GM18502 (cell line): ENCODE results near the gene ENTPD2.

Source experiments
- ATAC-seq: cut with Tn5 transposase; IDR thresholded peaks from one replicate; pipeline ENCODE4 v1.9.1; 2021; ENCODE audit warnings: mild to moderate bottlenecking; ENCODE audit not compliant: unreplicated experiment, poor library complexity

Gene ENTPD2

DNA sequence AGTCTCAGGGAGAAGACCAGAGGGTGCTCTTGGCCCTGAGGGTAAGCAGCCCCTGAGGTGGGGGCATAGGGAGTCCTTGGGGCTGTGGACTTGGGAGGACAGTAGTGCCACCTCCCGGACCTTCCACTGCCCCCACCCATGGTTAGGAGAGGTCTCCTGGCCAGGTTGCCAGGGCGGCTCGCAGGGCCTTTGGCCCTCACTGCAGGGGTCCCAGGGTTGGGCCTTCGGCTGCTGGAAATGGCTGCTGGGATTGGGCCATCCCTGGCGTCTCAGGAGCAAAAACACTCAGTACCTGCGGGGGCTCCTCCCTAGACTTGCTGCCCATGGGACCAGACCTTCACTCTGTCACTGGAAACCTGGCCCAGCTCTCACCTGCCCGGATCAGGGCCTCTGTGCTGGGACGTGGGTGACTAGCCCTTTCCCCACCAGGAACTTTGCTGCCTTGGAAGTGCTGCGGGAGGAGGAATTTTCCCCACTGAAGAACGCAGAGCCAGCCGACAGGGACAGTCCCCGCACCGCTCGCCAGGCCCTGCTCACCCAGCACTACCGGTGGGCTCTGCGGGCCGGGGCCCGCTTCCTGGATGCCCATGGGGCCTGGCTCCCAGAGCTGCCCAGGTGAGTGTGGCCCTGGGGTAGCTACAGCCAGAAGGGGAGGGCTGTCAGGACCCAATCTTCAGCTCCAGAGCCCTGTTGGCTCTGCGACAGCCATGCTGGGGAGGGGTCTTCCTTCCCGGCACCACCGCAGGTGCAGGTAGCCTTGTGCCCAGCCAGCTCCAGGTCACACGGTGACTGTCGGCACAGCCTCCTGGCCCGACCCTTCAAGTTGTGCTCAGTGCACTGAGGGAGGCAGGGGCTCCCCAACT lies 26.6 kb upstream of the ENTPD2 start:
- ATAC-seq: no peak

DNA sequence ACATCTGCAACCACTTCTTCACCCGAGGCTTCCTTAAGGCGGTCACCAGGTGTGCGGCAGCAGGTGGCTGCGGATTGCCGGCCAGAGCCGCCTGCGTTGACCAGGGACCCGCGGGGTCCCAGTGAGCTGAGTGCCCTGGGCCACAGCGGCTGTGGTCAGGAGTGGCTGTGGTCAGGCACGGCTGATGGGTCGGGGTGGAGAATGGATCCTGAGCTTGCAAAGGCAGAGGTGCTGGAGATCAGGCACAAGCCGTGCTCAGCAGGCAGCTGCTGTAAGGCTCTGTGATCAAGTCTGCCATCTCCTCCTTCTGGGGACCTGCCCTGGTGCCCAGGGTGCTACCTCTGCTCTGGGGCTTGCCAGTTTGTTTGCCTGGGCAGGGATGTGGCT lies 25.5 kb upstream of the ENTPD2 start:
- ATAC-seq: no peak

DNA sequence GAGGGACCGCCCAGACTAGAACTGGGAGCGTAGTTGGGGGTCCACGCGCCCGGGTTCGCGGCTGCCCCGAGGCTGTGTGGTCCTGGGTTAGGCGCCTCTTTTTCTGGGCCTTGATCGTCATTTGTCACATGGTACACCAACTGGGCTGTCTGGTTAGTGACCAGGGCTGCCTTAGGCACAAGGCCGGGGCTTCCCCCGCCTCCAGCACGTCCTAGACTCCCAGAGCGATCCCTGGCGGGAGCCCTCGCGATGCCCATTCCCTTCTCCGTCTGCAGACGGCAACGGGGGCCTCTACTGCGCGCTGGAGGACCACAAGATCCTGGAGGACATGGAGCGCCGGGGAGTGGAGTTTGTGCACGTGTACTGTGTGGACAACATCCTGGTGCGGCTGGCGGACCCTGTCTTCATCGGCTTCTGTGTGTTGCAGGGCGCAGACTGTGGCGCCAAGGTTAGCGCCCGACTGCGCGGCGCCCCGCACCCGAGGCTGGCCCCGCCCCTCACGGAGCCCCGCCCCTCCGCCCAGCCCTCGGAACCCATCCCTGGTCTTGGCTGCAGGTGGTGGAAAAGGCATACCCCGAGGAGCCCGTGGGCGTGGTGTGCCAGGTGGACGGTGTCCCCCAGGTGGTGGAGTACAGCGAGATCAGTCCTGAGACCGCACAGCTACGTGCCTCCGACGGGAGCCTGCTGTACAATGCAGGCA lies 25.0 kb upstream of the ENTPD2 start:
- ATAC-seq: no peak

GRCh38 chr9:137077758-137078693 lies 24.2 kb upstream of the ENTPD2 start:
- ATAC-seq: peak; percentile 28

GRCh38 chr9:137077010-137077747 lies 23.3 kb upstream of the ENTPD2 start, which contains the start of gene UAP1L1:
Gene UAP1L1 (plus strand): TSS chr9:137077517. CDS start chr9:137077533, 16 bp downstream.
- peak; percentile 54 for ATAC-seq

DNA sequence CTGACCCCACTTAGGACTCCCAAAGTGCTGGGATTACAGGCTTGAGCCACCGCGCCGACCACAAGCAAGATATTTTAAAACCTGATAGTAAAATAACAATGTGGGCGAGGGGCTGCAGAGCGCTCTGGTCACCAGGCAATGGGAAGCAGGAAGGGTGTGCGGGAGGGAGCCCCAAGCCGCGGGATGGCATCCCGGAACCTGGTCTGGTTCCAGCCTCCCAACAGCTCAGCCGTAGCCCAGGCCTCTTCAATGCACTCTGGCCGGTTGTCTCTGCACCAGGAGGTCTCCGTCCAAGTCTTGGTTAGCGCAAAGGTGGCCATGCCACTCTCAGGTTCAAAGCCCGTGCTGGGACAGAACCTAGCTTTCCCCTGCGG lies 22.8 kb upstream of the ENTPD2 start:
- no peak for ATAC-seq

DNA sequence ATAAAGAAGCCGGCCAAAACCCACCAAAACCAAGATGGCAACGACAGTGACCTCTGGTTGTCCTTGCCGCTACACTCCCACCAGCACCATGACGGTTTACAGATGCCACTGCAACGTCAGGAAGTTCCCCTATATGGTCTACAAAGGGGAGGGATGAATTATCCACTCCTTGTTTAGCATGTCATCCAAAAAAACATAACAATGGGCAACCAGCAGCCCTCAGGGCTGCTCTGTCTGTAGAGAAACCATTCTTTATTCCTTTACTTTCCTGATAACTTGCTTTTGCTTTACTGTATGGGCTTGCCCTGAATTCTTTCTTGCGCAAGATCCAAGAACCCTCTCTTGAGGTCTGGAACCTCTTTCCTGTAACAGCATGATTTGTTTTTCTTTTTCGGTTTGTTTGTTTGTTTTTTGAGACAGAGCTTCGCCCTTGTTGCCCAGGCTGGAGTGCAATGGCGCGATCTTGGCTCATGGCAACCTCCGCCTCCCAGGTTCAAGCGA lies 21.5 kb upstream of the ENTPD2 start:
- no peak for ATAC-seq

- ATAC-seq: no peak
Observed at GRCh38 chr9:137074657-137075274, 20.9 kb upstream of the ENTPD2 start.

- no peak for ATAC-seq
Observed at GRCh38 chr9:137073992-137074399, 20.1 kb upstream of the ENTPD2 start.

GRCh38 chr9:137071282-137071681 lies 17.4 kb upstream of the ENTPD2 start:
- ATAC-seq: no peak

DNA sequence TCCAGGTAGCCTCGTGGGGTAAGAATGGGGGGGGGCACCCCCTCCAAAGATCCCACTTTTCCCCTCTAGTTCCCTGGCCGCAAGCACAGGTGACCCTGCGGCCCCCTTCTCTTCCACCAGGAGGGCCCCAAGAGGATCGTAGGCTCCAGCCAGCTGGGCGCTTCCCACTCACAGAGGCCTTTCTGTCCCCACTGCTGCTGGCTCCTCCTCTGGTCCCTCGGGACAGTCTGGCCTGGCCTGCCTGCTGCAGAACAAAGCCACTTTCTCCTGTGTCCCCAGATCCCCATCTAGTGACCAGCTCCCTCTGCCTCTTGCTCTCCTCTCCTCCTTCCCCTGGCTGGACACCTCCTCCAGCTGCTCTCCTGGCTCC lies 17.0 kb upstream of the ENTPD2 start:
- ATAC-seq: peak; percentile 11

- ATAC-seq: peak; percentile 76
Observed at GRCh38 chr9:137070201-137070905, 16.5 kb upstream of the ENTPD2 start, which contains the start of gene SAPCD2. Gene SAPCD2 (minus strand): TSS chr9:137070557. CDS start chr9:137070460, 97 bp downstream.

GRCh38 chr9:137069508-137070091 lies 15.7 kb upstream of the ENTPD2 start:
- ATAC-seq: peak; percentile 18

- ATAC-seq: no peak
Observed at GRCh38 chr9:137068539-137069507, 15.0 kb upstream of the ENTPD2 start.

DNA sequence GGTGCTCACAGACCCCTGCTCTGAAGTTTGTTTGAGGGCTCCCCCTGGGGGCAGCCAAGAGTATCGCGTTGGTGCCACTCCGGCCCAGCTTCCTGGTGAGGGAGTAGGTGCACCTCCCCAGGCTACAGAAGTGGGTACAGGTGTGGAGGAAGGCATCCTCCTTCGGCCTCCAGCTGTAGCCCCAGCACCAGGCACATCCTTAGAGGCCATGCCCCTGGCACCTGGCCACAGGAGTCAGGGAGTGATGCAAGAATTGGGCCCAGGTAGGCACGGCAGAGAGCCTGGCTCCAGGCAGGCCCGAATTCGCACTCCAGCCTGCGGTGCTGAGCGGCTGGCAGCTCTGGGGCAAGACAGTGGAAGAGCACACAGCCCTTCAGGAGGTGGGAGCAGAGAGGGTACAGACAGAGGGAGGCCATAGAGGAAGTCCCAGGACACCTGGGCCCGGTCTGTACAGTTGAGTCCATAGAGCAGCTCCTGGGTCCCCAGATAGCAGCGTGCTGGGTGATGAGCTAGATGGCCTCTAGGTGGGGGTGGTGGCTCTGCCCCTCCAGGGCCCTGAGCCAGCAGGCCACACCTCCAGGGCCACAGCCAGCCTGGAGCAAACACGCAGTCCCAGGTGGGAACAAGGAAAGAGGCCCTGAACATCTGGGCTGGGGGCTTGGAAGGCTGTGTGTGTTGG lies 14.1 kb upstream of the ENTPD2 start:
- ATAC-seq: no peak

DNA sequence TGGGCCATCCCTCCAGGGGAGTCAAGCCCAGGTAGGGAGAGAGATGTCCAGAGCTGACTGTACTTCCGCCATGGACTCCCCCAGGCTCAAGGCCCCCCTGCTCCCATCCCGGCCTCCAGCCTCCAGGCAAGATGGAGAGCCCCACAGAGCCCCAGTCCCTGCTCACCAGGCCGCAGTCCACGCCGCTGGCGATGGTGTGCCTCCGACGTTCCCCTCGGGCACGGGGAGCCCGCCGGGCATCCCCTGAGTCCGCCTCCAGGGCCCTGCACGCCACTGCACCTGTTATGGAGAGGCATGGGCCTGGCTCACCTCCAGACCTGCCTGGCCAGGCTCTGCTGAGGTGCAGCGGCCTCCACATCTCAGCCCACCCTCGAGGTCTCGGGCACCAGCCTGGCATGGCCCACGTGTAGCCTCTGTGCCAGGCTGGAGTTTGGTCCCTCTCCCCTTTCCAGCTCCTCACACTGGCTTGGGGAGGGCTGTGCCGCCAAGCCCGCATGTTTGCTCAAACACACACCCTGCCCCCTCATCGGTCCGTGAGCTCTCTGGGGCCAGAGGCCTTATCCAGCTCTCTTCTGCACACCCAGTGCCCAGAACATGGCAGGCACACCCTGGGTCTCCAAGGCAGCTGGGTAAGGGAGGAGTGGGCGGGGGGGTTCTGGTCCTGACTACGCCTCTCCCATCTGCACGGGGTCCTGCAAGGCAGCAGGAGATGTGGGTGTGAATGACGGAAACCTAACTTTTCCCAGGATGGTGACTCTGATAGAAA lies 12.4 kb upstream of the ENTPD2 start:
- no peak for ATAC-seq
